Gastroesophageal sphincter (tissue), 3 donors: Measurements from ENCODE around the gene ZNF521.

ENCODE experiments used
- CTCF ChIP-seq, 4 experiments: fragments of 200-600 bp in 2 of 4; fragments of 450-650 bp in 2 of 4; sonication (generic) in 1 of 4; IDR thresholded peaks; one replicate each; pipeline ENCODE4 v1.5.1; 2017 to 2019; ENCODE audit warnings: antibody characterized with exemption in 4 of 4, mild to moderate bottlenecking in 2 of 4, moderate library complexity in 2 of 4
- EP300 ChIP-seq: sonication (generic); formaldehyde crosslinking; IDR thresholded peaks from one replicate; pipeline ENCODE4 v1.6.1; 2017; ENCODE audit warnings: antibody characterized with exemption, mild to moderate bottlenecking
- POLR2A ChIP-seq, 2 donors: fragments of 450-650 bp; IDR thresholded peaks; one replicate each; pipeline ENCODE4 v1.6.1; 2017; ENCODE audit warnings: antibody characterized with exemption in 2 of 2, mild to moderate bottlenecking in 2 of 2, moderate library complexity in 1 of 2

- no peak for TF ChIP-seq CTCF (IDR thresholded peaks at IDR 0.05)
- no peak for TF ChIP-seq POLR2A (IDR thresholded peaks at IDR 0.05)
- TF ChIP-seq EP300: no peak
Observed at GRCh38 chr18:25228410-25228809, 123.6 kb downstream of the ZNF521 start.
